ENCODE measurements around the gene OTX1. TPM values are rescaled to one million over a fixed set of nuclear protein-coding genes. Genes with fewer than 3 reads are reported as not detected.

Gene OTX1
- polyA plus RNA-seq, 1 donor from 2014 or later = not detected

- H3K9me2 ChIP-seq (ENCODE audit: insufficient read depth, low read length) = no peaks in the 10 kb centered on the region
- H2AFZ ChIP-seq (ENCODE audit: low read depth, low read length) = no peak overlapping the region
- no peaks in the 10 kb centered on the region for H3K79me2 ChIP-seq (replicated peaks; ENCODE audit: insufficient read depth, low read length)
- TF ChIP-seq CTCF (IDR thresholded peaks at IDR 0.05; ENCODE audit: poor library complexity, severe bottlenecking) (no peak), TAF1 (IDR thresholded peaks at IDR 0.05; ENCODE audit: low read depth) (no peak), EP300 (conservative IDR thresholded peaks at IDR 0.05; ENCODE audit: poor library complexity, severe bottlenecking) (no peak)
- no peaks in the 10 kb centered on the region for H3F3A ChIP-seq (ENCODE audit: insufficient read depth, low read length, poor library complexity, severe bottlenecking)
- no peak overlapping the region for H3K4me3 ChIP-seq (ENCODE audit: low read length)
- no peak overlapping the region for H3K27ac ChIP-seq (ENCODE audit: low read length)
- H3K36me3 ChIP-seq (ENCODE audit: insufficient read depth, low read length) = peaks cover 4% of the 10 kb centered on the region
- no peaks in the 10 kb centered on the region for H3K9me3 ChIP-seq (ENCODE audit: low read length)
- H3K27me3 ChIP-seq (ENCODE audit: insufficient read depth, low read depth, low read length) = peaks cover 87% of the 10 kb centered on the region
- H4K20me1 ChIP-seq (ENCODE audit: insufficient read depth) = no peaks in the 10 kb centered on the region
- H3K4me2 ChIP-seq (ENCODE audit: low read length) = no peak overlapping the region
- no peak overlapping the region for H3K9ac ChIP-seq (ENCODE audit: low read length)
Observed at GRCh38 chr2:63046552-63046951, 4.1 kb upstream of the OTX1 start.

GRCh38 chr2:63046961-63047320 lies 3.7 kb upstream of the OTX1 start:
- H3K9me3 ChIP-seq (ENCODE audit: low read length) = no peaks in the 10 kb centered on the region
- no peaks in the 10 kb centered on the region for H3K9me2 ChIP-seq (ENCODE audit: insufficient read depth, low read length)
- no peaks in the 10 kb centered on the region for H4K20me1 ChIP-seq (ENCODE audit: insufficient read depth)
- H3F3A ChIP-seq (ENCODE audit: insufficient read depth, low read length, poor library complexity, severe bottlenecking) = no peaks in the 10 kb centered on the region
- no peak overlapping the region for H3K9ac ChIP-seq (ENCODE audit: low read length)
- no peak for TF ChIP-seq REST (IDR thresholded peaks at IDR 0.05; ENCODE audit: borderline replicate concordance)
- H3K27ac ChIP-seq (ENCODE audit: low read length) = no peak overlapping the region
- no peak overlapping the region for H3K4me3 ChIP-seq (ENCODE audit: low read length)
- peaks cover 4% of the 10 kb centered on the region for H3K36me3 ChIP-seq (ENCODE audit: insufficient read depth, low read length)
- H3K4me2 ChIP-seq (ENCODE audit: low read length) = no peak overlapping the region
- no peak overlapping the region for H2AFZ ChIP-seq (ENCODE audit: low read depth, low read length)
- no peaks in the 10 kb centered on the region for H3K79me2 ChIP-seq (replicated peaks; ENCODE audit: insufficient read depth, low read length)
- H3K27me3 ChIP-seq (ENCODE audit: insufficient read depth, low read depth, low read length) = peaks cover 90% of the 10 kb centered on the region

- no peaks in the 10 kb centered on the region for H3K79me2 ChIP-seq (replicated peaks; ENCODE audit: insufficient read depth, low read length)
- peak; percentile 20 for TF ChIP-seq EZH2 (IDR thresholded peaks at IDR 0.05; ENCODE audit: borderline replicate concordance, insufficient read depth, low read length, poor library complexity, severe bottlenecking)
- no peak for TF ChIP-seq TAF1 (IDR thresholded peaks at IDR 0.05; ENCODE audit: low read depth)
- H3K9ac ChIP-seq (ENCODE audit: low read length) = no peak overlapping the region
- no peak overlapping the region for H3K27ac ChIP-seq (ENCODE audit: low read length)
- H3K4me2 ChIP-seq (ENCODE audit: low read length) = no peak overlapping the region
- no peaks in the 10 kb centered on the region for H3F3A ChIP-seq (ENCODE audit: insufficient read depth, low read length, poor library complexity, severe bottlenecking)
- no peaks in the 10 kb centered on the region for H4K20me1 ChIP-seq (ENCODE audit: insufficient read depth)
- no peaks in the 10 kb centered on the region for H3K9me2 ChIP-seq (ENCODE audit: insufficient read depth, low read length)
- H3K27me3 ChIP-seq (ENCODE audit: insufficient read depth, low read depth, low read length) = peaks cover 97% of the 10 kb centered on the region
- no peak overlapping the region for H2AFZ ChIP-seq (ENCODE audit: low read depth, low read length)
- H3K36me3 ChIP-seq (ENCODE audit: insufficient read depth, low read length) = peaks cover 4% of the 10 kb centered on the region
- no peak overlapping the region for H3K4me3 ChIP-seq (ENCODE audit: low read length)
- no peaks in the 10 kb centered on the region for H3K9me3 ChIP-seq (ENCODE audit: low read length)
Observed at GRCh38 chr2:63047321-63048279, 3.0 kb upstream of the OTX1 start.
